HG02759 (cell line): ENCODE data around the gene WWOX.
A peak's percentile ranks its signal among the peaks of the same experiment; 100 is the strongest.

Source experiments
- ATAC-seq: cut with Tn5 transposase; IDR thresholded peaks from one replicate; pipeline ENCODE4 v1.9.1; 2021; ENCODE audit warnings: mild to moderate bottlenecking, moderate library complexity; ENCODE audit not compliant: unreplicated experiment

Gene WWOX

GRCh38 chr16:78697426-78697825 lies 598.0 kb downstream of the WWOX start:
- ATAC-seq = no peak

- no peak for ATAC-seq
Measured at GRCh38 chr16:78703936-78704335, 604.5 kb downstream of the WWOX start.

DNA sequence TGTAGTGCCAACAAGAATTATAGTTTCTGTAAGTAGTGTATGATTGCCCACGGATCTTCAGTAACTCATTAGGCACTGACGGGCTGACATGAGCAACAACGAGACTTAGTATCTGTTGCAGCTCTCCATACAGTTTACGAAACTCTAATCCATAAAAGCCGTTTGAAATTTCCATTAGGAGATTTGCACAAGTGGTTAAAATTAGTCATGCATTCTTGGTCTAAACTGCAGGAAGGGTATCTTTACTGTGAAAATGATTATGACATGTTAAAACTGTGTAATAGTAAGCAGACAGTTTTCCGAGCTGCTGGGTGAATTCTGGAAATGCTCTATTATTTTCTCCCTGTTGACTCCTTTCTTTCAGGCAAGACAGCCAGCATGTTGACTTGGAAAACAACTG lies 605.0 kb downstream of the WWOX start:
- ATAC-seq = no peak

- ATAC-seq = no peak
Measured at GRCh38 chr16:78705694-78706093, 606.2 kb downstream of the WWOX start.

DNA sequence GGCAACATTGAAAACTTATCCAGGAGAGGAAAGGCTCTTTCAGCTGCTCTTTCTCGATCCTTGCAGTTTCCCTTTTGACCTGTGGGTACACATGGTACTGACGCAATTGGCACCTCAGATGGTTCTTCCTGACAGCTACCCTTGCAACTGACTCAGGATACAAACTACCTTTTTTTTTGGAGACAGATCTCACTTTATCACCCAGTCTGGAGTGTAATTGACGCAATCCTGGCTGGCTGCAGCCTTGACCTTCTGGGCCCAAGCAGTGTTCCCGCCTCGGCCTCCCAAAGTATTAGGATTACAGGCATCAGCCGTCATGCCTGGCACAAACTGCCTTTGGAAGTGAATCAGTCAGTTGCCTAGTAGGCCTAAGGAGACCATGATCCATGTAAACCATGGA lies 607.2 kb downstream of the WWOX start:
- ATAC-seq = no peak

GRCh38 chr16:78709137-78709884 lies 609.9 kb downstream of the WWOX start:
- no peak for ATAC-seq

- ATAC-seq = no peak
Measured at GRCh38 chr16:78715106-78715505, 615.7 kb downstream of the WWOX start.

GRCh38 chr16:78715673-78716072 lies 616.2 kb downstream of the WWOX start:
- no peak for ATAC-seq

- ATAC-seq = no peak
Measured at GRCh38 chr16:78718141-78718540, 618.7 kb downstream of the WWOX start.

GRCh38 chr16:78720416-78720815 lies 621.0 kb downstream of the WWOX start:
- ATAC-seq = no peak

- no peak for ATAC-seq
Measured at GRCh38 chr16:78727536-78727935, 628.1 kb downstream of the WWOX start.

GRCh38 chr16:78729687-78730086 lies 630.2 kb downstream of the WWOX start:
- peak; percentile 72 for ATAC-seq

- no peak for ATAC-seq
Measured at GRCh38 chr16:78731785-78732184, 632.3 kb downstream of the WWOX start.

- ATAC-seq = no peak
Measured at GRCh38 chr16:78732696-78733095, 633.2 kb downstream of the WWOX start.

- ATAC-seq = no peak
Measured at GRCh38 chr16:78735337-78735736, 635.9 kb downstream of the WWOX start.

- ATAC-seq = no peak
Measured at GRCh38 chr16:78737630-78738029, 638.2 kb downstream of the WWOX start.

GRCh38 chr16:78738557-78738956 lies 639.1 kb downstream of the WWOX start:
- no peak for ATAC-seq

DNA sequence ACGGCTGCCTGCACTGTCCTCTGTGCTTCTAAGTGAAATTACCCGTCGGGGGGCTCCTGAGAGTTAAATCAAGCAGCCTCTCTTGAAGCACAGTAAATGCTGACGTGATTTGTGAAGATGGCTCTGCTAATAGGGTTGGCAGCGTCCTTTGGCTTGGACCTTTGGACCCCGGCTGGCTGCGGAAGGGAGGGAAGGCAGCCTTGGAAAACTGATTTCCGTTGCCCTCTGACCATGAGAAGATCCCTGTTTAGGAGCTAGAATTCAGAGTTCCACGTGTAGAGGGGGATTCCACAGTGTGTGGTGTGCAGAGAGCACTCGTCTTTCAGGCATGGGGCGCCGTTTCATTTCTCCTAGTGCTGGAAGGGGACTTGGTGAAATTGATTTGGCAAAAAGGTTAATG lies 640.8 kb downstream of the WWOX start:
- ATAC-seq = no peak

- peak; percentile 95 for ATAC-seq
Measured at GRCh38 chr16:78742501-78743283, 643.2 kb downstream of the WWOX start.

GRCh38 chr16:78743556-78743955 lies 644.1 kb downstream of the WWOX start:
- ATAC-seq = no peak

- no peak for ATAC-seq
Measured at GRCh38 chr16:78744099-78744498, 644.6 kb downstream of the WWOX start.

- ATAC-seq = no peak
Measured at GRCh38 chr16:78744796-78745107, 645.3 kb downstream of the WWOX start.
